Calu3 (cell line): ENCODE measurements around the gene PLOD2. TPM values are rescaled to one million over a fixed set of nuclear protein-coding genes. Genes with fewer than 3 reads are reported as not detected.

Source experiments
- BruUV-seq: library from RNA; stranded (reverse); fragments of 400-500 nt; replicated peaks from 2 replicates; lab custom pipeline; 2021; lab: Mats Ljungman, UMichigan
- CTCF ChIA-PET: fragments of 300-600 bp; sonication (Branson Sonifier 250); formaldehyde crosslinking; loops from one replicate; lab custom pipeline; 2022; ENCODE audit warnings: antibody characterized with exemption; lab: Charles Lee
- DNase-seq: peaks from one replicate; pipeline ENCODE4 v3.0.0; 2022
- H3K27ac Mint-ChIP-seq: one replicate; pipeline ENCODE4 v1.8.0; 2022; ENCODE audit warnings: mixed read lengths; ENCODE audit not compliant: unreplicated experiment
- H3K27me3 Mint-ChIP-seq: one replicate; pipeline ENCODE4 v1.8.0; 2022; ENCODE audit warnings: mixed read lengths; ENCODE audit not compliant: unreplicated experiment
- H3K36me3 Mint-ChIP-seq: one replicate; pipeline ENCODE4 v1.8.0; 2022; ENCODE audit warnings: mild to moderate bottlenecking, moderate library complexity, mixed read lengths; ENCODE audit not compliant: insufficient read depth, unreplicated experiment
- H3K4me1 Mint-ChIP-seq: one replicate; pipeline ENCODE4 v1.8.0; 2022; ENCODE audit warnings: mild to moderate bottlenecking, low read depth, mixed read lengths; ENCODE audit not compliant: unreplicated experiment
- H3K4me3 Mint-ChIP-seq: one replicate; pipeline ENCODE4 v1.8.0; 2022; ENCODE audit warnings: mild to moderate bottlenecking, low read depth, moderate library complexity, mixed read lengths; ENCODE audit not compliant: unreplicated experiment
- H3K9me3 Mint-ChIP-seq: one replicate; pipeline ENCODE4 v1.8.0; 2022; ENCODE audit warnings: low read depth, mixed read lengths; ENCODE audit not compliant: unreplicated experiment
- CTCF ChIP-seq: fragments of 200-600 bp; IDR thresholded peaks from one replicate; pipeline ENCODE4 v1.8.0; 2022; ENCODE audit warnings: antibody characterized with exemption; ENCODE audit not compliant: unreplicated experiment
- intact Hi-C: fragments of 100-400 bp; cut with micrococcal nuclease; formaldehyde crosslinking; loops from one replicate; pipeline ENCODE4 v1.10.0; 2022; ENCODE audit not compliant: unreplicated experiment
- total RNA-seq: library from RNA; stranded (reverse); gene quantifications from 2 replicates; pipeline ENCODE4 v1.2.3, GENCODE V29; 2022

The PLOD2 gene
- total RNA-seq, 1 experiment from 2014 or later = 123 TPM

- H3K36me3 Mint-ChIP-seq = peaks cover 19% of the 10 kb centered on the region
- intact Hi-C loops = loop anchor here (10.0 kb wide), 2 partner anchors 722 to 982 kb away; no protein-coding TSS in a partner anchor
- H3K27ac Mint-ChIP-seq = no peak overlapping the region
- H3K27me3 Mint-ChIP-seq = no peaks in the 10 kb centered on the region
- no peak for DNase-seq
- no TSS peak for BruUV-seq
- H3K4me1 Mint-ChIP-seq = peaks cover 34% of the 10 kb centered on the region
- H3K9me3 Mint-ChIP-seq = peaks cover 2% of the 10 kb centered on the region
- CTCF ChIA-PET = interaction anchor here (0.7 to 2.6 kb wide), 9 partner anchors 9 to 661 kb away, joined by 3 to 10 read pairs (median 4); no protein-coding TSS in a partner anchor
- H3K4me3 Mint-ChIP-seq = no peak overlapping the region
- TF ChIP-seq CTCF = no peak
Measured at GRCh38 chr3:146166826-146167225, 5.8 kb upstream of the PLOD2 start.

- H3K4me3 Mint-ChIP-seq = no peak overlapping the region
- H3K27ac Mint-ChIP-seq = no peak overlapping the region
- peaks cover 23% of the 10 kb centered on the region for H3K36me3 Mint-ChIP-seq
- intact Hi-C loops = loop anchor here (10.0 kb wide), 2 partner anchors 722 to 982 kb away; no protein-coding TSS in a partner anchor
- peaks cover 34% of the 10 kb centered on the region for H3K4me1 Mint-ChIP-seq
- H3K27me3 Mint-ChIP-seq = no peaks in the 10 kb centered on the region
- BruUV-seq = no TSS peak
- DNase-seq = no peak
- no peak for TF ChIP-seq CTCF
- CTCF ChIA-PET = interaction anchor here (0.7 to 2.6 kb wide), 9 partner anchors 8 to 662 kb away, joined by 3 to 10 read pairs (median 4); no protein-coding TSS in a partner anchor
- peaks cover 2% of the 10 kb centered on the region for H3K9me3 Mint-ChIP-seq
Measured at GRCh38 chr3:146166415-146166821, 5.4 kb upstream of the PLOD2 start.

GRCh38 chr3:146165877-146166276 is 4.9 kb upstream of the PLOD2 start:
- peaks cover 28% of the 10 kb centered on the region for H3K36me3 Mint-ChIP-seq
- BruUV-seq = no TSS peak
- intact Hi-C loops = loop anchor here (10.0 kb wide), 2 partner anchors 721 to 981 kb away; no protein-coding TSS in a partner anchor
- no peak for DNase-seq
- CTCF ChIA-PET = interaction anchor here (1.0 to 2.6 kb wide), 5 partner anchors 9 to 411 kb away, joined by 3 to 8 read pairs (median 3); no protein-coding TSS in a partner anchor
- TF ChIP-seq CTCF = no peak
- H3K27me3 Mint-ChIP-seq = no peaks in the 10 kb centered on the region
- peak overlapping the region; percentile 87 for H3K27ac Mint-ChIP-seq
- peak overlapping the region; percentile 36 for H3K4me3 Mint-ChIP-seq
- peaks cover 2% of the 10 kb centered on the region for H3K9me3 Mint-ChIP-seq
- H3K4me1 Mint-ChIP-seq = peaks cover 34% of the 10 kb centered on the region

- no TSS peak for BruUV-seq
- peaks cover under 1% of the 10 kb centered on the region for H3K9me3 Mint-ChIP-seq
- H3K27me3 Mint-ChIP-seq = no peaks in the 10 kb centered on the region
- H3K36me3 Mint-ChIP-seq = peaks cover 35% of the 10 kb centered on the region
- no peak for DNase-seq
- H3K27ac Mint-ChIP-seq = peak overlapping the region; percentile 87
- intact Hi-C loops = loop anchor here (10.0 kb wide), 2 partner anchors 720 to 980 kb away; no protein-coding TSS in a partner anchor
- peaks cover 34% of the 10 kb centered on the region for H3K4me1 Mint-ChIP-seq
- no peak for TF ChIP-seq CTCF
- CTCF ChIA-PET = interaction anchor here (1.0 to 2.6 kb wide), 3 partner anchors 9 to 412 kb away, joined by 3 to 8 read pairs (median 4); no protein-coding TSS in a partner anchor
- H3K4me3 Mint-ChIP-seq = peak overlapping the region; percentile 36
Measured at GRCh38 chr3:146164971-146165769, 4.2 kb upstream of the PLOD2 start.
